ENCODE measurements around the gene INPP5A.

Gene INPP5A

GRCh38 chr10:132544744-132545658 lies 7.4 kb downstream of the INPP5A start:
- no peak for TF ChIP-seq CTCF (conservative IDR thresholded peaks at IDR 0.05; ENCODE audit: low read depth, low read length)
- no peak overlapping the region for H3K4me3 ChIP-seq (ENCODE audit: low read length)
- DNase-seq (ENCODE audit: low read depth) = no peak

GRCh38 chr10:132545659-132546367 lies 8.2 kb downstream of the INPP5A start:
- TF ChIP-seq CTCF (conservative IDR thresholded peaks at IDR 0.05; ENCODE audit: low read depth, low read length) = no peak
- DNase-seq (ENCODE audit: low read depth) = no peak
- H3K4me3 ChIP-seq (ENCODE audit: low read length) = no peak overlapping the region

- no peak for TF ChIP-seq CTCF (conservative IDR thresholded peaks at IDR 0.05; ENCODE audit: low read depth, low read length)
- H3K4me3 ChIP-seq (ENCODE audit: low read length) = no peak overlapping the region
- DNase-seq (ENCODE audit: low read depth) = peak; percentile 39
Measured at GRCh38 chr10:132546567-132547420, 9.2 kb downstream of the INPP5A start.

- DNase-seq (ENCODE audit: low read depth) = no peak
- no peak for TF ChIP-seq CTCF (conservative IDR thresholded peaks at IDR 0.05; ENCODE audit: low read depth, low read length)
- no peak overlapping the region for H3K4me3 ChIP-seq (ENCODE audit: low read length)
Measured at GRCh38 chr10:132547421-132547861, 9.9 kb downstream of the INPP5A start.

GRCh38 chr10:132548106-132548823 lies 10.7 kb downstream of the INPP5A start:
- no peak overlapping the region for H3K4me3 ChIP-seq (ENCODE audit: low read length)
- TF ChIP-seq CTCF (conservative IDR thresholded peaks at IDR 0.05; ENCODE audit: low read depth, low read length) = no peak
- no peak for DNase-seq (ENCODE audit: low read depth)

GRCh38 chr10:132548869-132549268 lies 11.3 kb downstream of the INPP5A start:
- no peak for DNase-seq (ENCODE audit: low read depth)
- no peak for TF ChIP-seq CTCF (conservative IDR thresholded peaks at IDR 0.05; ENCODE audit: low read depth, low read length)
- no peak overlapping the region for H3K4me3 ChIP-seq (ENCODE audit: low read length)
